IPS-11a (cell line): ENCODE results near the gene SLC25A28.
"Not testable (repeated sequence)": the region's sequence is repeated elsewhere in the genome, so short reads cannot be mapped to it uniquely, and the experiment has no call there.

Experiments
- H3K4me3 ChIP-seq: one replicate; pipeline ENCODE4 v1.5.1; 2013; ENCODE audit warnings: low read depth, low read length, control low read depth

Gene SLC25A28

DNA sequence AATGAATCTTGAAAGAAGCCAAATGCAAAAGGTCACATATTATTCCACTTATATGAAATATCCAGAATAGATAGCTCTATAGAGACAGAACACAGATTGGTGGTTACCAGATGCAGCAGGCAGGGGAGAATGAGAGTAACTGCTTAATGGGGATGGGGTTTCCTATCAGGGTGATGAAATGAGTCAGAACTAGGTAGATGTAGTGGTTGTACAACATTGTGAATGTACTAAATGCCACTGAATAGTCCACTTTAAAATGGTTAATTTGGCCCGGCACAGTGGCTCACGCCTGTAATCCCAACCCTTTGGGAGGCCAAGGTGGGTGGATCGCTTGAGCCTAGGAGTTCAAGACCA is 9.4 kb upstream of the SLC25A28 start:
- no peak overlapping the region for H3K4me3 ChIP-seq

DNA sequence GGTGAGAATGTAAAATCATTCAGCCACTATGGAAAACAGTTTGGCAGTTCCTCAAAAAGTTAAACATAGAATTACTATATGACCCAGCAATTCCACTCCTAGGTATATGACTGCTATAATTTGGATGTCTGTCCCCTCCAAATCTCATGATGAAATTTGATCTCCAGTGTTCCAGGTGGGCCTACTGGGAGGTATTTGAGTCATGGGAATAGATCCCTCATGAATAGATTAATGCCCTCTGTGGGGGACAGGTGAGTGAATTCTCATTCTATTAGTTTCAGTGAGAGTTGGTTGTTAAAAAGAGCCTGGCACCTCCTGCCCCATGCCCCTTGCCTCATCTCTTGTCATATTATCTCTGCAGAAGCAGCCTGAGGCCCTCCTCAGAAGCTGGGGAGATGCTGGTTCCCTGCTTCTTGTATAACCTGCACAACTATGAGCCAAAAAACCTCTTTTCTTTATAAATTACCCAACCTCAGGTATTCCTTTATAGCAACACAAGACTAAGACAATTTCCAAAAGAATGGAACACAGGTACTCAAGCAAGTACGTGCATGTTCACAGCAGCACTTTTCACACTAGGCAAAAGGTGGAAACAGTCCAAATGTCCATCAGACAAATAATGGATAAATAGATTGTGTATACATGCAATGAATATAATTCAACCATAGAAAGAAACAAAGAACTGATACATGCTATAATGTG is 8.8 kb upstream of the SLC25A28 start:
- no peak overlapping the region for H3K4me3 ChIP-seq

DNA sequence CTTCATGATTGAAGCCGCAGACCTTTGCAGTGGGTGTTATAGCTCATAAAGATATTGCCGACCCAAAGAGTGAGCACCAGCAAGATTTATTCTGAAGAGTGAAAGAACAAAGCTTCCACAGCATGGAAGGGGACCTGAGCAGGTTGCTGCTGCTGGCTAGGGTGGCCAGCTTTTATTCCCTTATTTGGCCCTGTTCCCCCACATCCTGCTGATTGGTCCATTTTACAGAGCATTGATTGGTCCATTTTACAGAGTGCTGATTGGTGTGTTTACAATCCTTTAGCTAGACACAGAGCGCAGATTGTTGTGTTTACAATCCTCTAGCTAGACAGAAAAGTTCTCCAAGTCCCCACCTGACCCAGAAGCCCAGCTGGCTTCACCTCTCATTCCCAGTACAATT is 4.9 kb upstream of the SLC25A28 start:
- not testable (repeated sequence) for H3K4me3 ChIP-seq

DNA sequence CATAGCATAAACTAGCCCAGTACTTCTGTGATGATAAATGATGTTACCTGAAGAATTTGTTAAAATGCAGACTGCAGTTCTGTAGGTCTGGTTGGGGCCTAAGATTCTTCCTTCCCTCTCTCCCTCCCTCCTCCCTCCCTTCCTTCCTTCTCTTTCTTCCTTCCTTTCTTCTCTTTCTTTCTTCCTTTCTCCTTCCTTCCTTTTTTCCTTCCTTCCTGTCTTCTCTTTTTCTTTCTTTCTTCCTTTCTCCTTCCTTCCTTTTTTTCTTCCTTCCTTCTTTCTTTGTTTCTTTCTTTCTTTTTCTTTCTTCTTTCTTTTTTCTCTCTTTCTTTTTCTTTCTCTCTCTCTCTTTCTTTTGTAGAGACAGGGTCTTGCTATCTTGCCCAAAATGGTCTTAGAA is 3.7 kb upstream of the SLC25A28 start:
- no peak overlapping the region for H3K4me3 ChIP-seq

DNA sequence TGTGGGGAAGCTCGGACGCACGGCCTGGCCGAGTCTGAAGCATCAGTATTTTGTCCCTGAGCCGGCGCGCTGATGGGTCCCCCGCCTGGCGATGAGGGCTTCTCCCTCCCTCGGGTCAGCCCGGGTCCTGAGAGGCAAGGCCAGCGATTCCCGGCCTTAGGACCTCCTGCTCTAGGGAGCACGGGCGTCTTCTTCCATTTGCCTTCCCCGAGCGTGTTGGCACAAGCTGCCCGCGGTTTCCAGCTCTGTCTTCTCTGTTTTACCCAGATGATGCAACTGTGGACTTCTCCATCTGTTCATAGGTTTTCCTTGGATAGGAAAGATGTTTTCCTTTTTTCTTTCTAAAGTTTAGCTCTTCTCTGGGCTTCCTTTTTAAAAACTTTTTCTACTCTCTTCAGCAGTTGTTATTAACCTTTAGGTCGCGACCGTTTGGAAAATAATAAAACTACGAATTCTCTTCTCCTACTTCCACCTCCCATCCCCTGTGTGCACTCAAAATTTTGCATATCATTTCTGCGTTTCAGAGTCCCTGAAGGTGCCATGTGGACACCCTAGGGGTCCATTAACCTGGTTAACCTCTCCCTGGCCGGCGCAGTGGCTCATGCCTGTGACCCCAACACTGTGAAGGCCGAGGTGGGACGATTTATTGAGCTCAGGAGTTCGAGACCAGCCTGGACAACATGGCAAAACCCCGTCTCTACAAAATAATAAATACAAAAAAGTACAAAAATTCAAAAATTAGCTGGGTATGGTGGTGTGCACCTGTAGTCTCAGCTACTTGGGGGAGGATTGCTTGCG is 1.4 kb upstream of the SLC25A28 start:
- peak overlapping the region; percentile 79 for H3K4me3 ChIP-seq

DNA sequence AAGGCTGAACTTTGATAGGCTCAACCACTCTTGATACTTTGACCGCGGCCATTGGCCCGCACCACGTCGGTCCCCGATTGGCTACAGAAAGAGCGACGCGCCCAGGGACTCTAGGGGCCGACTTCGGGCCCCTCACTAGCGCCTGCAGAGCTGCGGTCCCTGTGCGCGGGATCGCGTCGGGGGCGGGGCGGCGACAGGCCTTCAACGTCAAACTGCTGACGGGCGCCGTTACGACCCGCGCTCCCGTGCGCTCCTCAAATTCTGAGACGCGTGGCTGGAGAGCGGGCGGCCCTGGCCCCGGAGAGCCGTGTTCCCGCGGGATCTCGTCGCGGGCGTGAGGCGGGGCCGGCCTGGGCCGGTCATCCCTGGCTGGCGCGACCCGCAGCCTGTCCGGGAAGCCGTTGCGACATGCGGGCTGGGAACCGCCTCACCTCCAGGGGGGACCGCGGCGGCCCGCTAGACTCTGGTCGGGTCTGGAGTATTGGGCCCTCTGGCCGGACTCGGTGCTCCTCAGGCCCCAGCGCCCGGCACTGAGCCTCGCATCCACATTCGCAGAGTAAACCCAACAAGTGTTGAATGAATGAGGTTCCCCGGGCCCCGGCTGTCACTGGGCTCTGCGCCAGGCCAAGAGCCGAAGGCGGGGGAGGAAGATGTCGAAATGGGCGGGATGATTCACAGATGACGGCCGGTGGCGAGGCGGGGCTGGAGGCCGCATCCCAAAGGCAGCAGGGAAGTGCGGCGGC is 643 bp upstream of the SLC25A28 start:
- H3K4me3 ChIP-seq, result peak overlapping the region; percentile 79

DNA sequence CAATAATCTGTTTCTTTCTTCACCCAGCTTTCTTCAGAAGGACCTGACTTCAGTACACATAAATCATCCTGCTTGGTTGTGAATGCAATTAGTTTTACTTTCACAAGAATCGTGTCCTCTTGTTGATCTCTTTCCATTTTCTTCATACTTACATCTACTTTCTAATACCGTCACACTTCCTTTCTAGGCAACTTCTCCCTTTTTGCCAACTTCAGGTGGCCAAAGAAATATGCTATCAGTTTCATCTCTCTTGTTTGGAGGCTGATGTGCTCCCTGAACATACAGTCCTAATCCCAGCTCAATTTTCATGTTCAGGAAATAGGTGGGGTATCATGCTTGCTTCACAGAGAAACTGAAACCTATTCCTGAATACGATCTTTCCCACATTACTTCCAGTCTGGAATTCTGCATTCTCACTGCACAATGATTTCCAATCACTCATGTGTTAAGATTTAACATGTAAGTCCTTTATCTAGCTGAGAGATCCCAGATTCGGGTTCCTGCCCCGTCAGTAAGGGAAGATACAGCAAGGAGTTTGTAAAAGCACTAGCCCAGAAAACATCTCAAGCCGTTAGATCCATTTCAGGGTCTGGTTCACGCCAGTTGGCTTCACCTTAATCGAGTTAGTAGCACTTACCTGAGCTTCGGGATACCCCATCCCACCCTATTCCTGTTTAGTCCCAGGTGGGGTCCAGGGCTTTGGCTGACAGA is 994 bp downstream of the SLC25A28 start:
- H3K4me3 ChIP-seq, result peak overlapping the region; percentile 86

DNA sequence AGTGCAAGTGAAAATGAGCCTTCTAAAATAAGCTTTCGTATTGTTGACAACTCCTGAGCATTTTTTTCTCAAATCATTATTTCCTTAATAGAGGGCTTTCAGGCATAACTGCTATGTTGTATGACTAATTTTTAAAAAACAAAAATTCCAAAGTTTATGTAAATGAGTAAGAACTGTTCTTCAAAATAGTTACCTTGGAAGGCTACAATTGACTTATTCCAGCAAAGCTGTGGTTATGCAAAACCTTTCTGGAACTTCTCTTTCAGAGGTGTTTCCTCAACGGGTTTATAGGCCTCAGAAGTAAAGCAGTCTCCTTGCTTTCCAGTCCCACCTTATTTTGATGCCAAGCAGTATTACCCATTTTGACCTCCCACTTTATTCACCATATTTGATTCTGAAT is 2.5 kb downstream of the SLC25A28 start:
- no peak overlapping the region for H3K4me3 ChIP-seq

DNA sequence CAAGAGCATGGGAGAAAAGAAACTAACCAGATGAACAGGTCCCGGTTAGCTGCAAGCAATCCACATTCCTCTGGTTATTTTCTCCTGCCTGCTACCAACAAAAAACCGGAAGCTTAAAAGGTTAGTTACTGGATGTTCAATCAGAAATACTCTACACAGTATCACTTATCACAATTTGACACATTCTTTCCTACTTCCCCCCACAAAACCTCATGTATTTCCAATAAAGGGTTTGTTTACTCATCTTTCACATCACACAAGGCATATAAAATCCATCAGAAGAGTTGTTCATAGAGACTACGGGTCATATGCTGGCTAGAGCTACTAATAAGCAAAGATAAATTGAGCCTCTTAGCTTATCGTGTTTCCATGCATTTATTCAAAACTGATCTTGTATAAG is 4.8 kb downstream of the SLC25A28 start:
- H3K4me3 ChIP-seq, result no peak overlapping the region

DNA sequence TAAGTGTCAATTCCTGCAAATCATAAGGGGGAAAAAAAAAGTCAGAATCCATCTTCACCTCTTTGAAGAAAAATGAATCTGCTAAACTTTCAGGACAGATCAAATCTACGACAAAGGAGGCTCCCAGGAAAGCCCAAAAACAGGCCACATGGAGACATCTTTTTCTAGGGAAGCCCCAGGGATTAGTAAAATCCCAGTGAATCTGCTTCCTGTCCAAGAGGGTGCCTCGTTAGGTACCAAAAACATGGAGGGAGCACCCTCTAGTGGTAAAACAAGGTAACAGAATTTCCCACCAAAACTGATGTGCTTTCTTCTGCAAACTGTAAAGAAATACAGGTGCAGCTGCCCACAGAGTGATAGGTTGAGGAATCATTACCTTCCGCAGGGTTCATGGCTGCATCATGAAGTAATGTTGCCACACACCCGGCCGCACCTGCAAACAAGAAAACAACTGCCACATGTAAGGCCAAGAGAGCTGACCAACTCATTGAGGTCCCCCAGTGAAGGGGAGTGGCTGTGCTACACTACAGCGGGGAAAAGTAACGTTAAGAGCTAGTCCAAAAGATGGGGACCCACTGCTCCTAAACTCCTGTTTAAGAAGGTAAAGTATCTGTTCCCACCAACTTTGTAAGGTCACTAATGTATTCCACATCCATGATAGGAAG is 7.9 kb downstream of the SLC25A28 start:
- no peak overlapping the region for H3K4me3 ChIP-seq

DNA sequence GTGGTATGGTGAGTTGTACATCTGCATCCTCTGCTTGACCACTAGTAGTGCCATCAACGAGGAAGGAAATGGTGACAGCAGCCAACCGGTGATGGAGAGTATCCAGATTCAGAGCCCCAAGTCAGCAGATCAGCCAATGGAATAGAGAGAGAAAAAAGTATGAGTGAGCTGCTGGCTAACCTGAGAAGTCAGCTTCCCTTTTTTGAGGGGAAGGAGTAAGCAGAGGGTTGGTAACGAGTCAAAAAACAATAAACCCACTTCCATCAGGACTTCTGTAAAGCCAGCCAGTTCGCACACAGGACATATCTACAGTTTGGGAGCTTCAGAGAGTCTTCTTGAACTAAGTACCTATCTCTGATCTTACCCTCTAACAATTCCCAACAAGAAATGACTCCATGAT is 8.9 kb downstream of the SLC25A28 start:
- H3K4me3 ChIP-seq, result no peak overlapping the region

DNA sequence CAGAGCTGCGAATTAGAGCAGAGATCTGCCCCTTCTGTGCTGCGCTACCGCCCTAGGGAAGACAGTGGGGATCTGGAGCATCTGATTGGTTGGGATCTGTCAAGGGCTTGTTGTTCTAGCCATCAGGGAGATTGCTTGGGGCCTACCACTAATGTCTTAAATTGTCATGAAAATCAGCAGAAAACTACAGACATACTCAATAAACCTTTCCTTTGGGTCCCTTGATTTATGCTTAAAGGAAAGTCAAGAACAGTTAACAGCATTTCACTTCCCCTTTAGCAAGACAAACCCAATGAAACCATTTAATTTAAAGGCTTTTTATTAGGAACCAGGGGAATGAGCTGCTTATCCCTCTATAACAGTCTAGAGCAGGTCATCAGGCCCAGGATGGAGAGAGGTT is 10.0 kb downstream of the SLC25A28 start:
- H3K4me3 ChIP-seq, result no peak overlapping the region

DNA sequence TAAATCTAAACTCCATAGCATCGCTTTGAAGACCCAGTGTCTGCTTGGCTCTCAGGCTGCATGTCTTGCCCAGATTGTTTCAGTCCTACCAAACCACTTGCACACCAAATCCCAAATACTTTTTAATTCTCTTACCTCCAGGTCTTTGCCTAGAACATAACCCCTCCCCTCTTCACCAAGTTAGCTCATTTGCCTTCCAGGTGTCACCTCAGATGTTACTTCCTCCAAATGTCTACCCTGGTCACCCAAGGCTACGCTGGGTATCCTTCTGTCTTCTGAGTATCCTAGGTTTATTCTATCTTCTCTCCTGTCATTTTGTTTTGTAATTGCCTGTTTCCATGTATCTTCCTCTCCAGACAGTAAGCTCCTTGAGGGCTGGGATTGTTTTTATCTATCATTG is 11.1 kb downstream of the SLC25A28 start:
- no peak overlapping the region for H3K4me3 ChIP-seq

DNA sequence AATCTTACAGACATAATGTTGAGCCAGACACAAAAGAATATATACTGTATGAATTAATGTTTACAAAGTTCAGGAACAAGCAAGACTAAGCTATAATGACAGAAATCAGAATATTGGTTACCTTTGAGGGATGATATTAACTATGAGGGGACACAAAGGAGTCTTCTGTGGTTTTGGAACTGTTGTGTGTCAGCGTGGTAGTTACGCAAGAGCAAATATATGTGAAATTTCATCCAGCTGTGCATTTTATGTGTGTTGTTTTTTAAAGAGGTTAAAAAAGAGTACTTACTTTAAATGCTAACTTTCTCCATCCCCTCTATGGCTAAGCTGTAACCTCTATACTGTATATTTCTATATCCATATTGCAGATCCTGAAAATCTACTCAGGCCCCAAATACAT is 14.9 kb downstream of the SLC25A28 start:
- no peak overlapping the region for H3K4me3 ChIP-seq

DNA sequence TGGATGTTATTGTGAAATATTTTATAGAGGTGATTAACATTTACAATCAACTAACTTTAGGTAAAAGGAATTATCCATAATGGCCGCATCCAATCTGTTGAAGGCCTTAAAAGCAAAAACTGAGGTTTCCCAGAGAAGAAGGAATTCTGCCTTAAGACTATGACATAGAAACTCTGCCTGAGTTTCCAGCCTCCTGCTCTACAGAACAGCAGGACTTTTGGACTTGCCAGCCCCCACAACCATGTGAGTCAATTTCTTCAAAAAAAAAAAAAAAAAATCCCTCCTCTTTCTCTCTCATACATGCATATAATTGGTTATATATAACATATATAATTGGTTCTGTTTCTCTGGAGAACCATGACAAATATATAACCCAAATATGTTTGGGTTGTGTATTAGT is 15.4 kb downstream of the SLC25A28 start:
- no peak overlapping the region for H3K4me3 ChIP-seq

DNA sequence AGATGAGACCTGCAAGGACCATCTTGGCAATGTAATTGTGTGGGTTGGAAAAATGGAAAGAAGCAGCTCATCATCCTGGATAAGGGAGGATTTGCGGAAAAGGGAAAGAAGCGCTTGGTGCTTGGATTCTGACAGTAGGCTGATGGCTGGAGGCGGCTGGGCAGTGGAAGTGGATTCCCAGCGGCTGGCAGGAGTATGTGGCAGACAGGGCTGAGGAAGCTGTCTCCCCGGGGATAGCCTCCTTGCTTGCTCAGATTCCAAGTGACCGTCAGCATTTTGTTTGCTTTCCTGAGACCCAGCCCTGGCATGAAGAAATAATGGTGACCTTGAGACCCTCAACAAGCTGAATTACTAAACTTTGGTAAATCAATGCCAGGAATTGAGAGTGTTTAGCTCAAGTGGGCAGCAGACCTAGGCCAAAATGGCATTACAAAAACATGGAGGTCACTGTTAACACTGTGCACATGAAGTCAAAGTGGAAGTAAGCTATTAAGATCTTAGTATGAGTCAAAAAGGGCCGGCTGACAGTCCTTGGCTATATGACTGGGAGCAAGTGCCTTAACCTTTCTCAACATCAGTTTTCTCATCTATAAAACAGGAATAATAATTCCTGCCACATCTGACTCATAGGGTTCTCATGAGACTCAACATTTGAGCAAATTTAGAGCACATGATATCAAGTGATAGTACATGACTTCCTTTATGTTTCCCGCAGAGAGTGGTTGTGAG is 21.3 kb downstream of the SLC25A28 start:
- no peak overlapping the region for H3K4me3 ChIP-seq

DNA sequence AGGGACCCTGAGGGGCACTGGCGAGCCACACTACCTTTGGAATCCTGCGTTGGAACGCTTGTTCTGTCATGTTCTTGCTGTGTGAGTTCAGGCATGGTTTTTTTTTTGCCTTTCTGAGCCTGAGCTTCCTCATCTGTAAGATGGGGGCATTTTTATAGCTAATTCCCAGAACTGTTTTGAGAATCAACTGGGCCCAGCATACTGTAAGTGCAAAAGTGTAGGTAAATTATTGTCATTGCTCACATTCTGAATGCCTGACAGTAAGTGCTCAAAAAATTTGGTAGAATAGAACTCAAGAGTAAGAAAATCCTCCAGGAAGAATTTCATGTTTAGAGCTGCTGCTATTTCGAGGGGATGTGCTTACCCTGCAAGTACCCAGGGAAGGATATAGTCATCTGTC is 22.2 kb downstream of the SLC25A28 start:
- no peak overlapping the region for H3K4me3 ChIP-seq

DNA sequence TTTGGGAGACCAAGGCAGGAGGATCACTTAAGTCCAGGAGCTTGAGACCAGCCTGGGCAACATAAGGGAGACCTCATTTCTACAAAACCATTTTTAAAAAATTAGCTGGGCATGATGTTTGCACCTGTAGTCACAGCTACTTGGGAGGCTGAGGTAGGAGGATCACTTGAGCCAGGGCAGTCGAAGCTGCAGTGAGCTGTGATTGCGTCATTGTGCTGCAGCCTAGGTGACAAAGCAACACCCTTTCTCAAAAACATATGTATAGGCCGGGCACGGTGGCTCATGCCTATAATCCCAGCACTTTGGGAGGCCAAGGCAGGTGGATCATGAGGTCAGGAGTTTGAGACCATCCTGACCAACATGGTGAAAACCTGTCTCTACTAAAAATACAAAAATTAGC is 23.5 kb downstream of the SLC25A28 start:
- not testable (repeated sequence) for H3K4me3 ChIP-seq

DNA sequence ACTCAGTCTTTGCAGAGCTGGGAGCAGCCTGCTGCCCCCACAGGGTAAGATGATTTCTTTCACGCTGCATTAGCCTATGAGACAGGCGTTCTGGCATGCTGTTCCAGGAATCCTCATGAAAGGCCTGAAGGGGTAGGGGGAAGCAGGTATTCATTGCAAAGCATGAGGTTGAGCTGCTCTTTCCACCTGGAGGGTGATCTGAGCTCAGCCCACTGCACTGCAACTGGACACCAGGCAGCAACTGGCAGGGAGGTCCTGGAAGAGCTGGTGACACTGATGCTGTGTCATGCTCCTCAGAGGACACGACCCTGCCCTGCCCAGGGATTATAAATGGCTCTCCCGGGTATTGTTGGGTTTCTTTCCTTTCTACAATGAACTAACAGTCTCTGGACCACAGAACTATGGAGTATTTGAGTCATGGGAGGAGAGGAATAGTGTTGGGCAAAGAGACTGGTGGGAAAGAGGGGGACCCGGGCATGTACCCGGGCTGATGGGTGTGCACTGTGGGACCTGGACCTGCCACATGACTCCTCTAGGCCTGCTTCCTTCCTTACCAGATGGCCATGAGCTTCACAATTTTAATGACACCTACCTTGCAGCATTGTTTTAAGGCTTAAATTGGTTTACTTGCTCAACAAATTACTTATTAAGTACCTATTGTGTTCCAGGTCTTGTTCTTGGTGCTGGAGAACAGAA is 24.3 kb downstream of the SLC25A28 start:
- H3K4me3 ChIP-seq, result no peak overlapping the region

DNA sequence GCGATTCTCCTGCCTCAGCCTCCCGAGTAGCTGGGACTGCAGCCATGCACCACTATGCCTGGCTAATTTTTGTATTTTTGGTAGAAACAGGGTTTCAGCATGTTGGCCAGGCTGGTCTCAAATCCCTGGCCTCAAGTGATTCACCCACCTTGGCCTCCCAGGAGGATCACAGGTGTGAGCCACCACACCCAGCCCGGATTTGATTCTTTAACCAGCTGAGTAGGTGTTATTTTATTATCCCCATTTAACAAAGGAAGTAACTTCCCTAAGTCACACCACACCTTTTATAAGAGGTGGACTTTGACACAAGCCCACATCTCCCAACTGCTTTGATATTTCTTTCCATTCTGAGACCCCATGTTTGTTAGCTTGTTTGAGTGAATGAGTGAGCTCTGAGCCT is 25.0 kb downstream of the SLC25A28 start:
- no peak overlapping the region for H3K4me3 ChIP-seq
